Kidney (tissue), 14 donors: ENCODE measurements around the gene CUL3. TPM values are rescaled to one million over a fixed set of nuclear protein-coding genes. Genes with fewer than 3 reads are reported as not detected.
"Not testable (repeated sequence)": the region's sequence is repeated elsewhere in the genome, so short reads cannot be mapped to it uniquely, and the experiment has no call there.

Source experiments
- DNase-seq, 5 donors: peaks; one replicate each; pipeline ENCODE4 v3.0.0-alpha.2; 2013 to 2020
- FAIRE-seq: peaks from 2 replicates; lab custom pipeline; 2012; peaks lifted over from hg19 to GRCh38; lab: Jason Lieb, UNC
- H3K27ac ChIP-seq, 2 donors: one replicate each; pipeline ENCODE4 v1.7.0; 2013; ENCODE audit warnings: low read depth in 2 of 2, low read length in 2 of 2, inconsistent platforms in 1 of 2
- H3K27me3 ChIP-seq: one replicate; pipeline ENCODE4 v1.7.1; 2013; ENCODE audit warnings: low read length, inconsistent platforms; ENCODE audit not compliant: control insufficient read depth, insufficient read depth
- H3K36me3 ChIP-seq, 3 donors: one replicate each; pipeline versions ENCODE4 v1.7.0 to v1.7.1; 2013; ENCODE audit warnings: low read length in 3 of 3, control low read depth in 1 of 3, inconsistent platforms in 1 of 3; ENCODE audit not compliant: insufficient read depth in 3 of 3, control insufficient read depth in 2 of 3
- H3K4me1 ChIP-seq, 3 donors: one replicate each; pipeline versions ENCODE4 v1.7.0 to v1.7.1; 2013; ENCODE audit warnings: low read length in 3 of 3, inconsistent platforms in 1 of 3, low read depth in 1 of 3; ENCODE audit not compliant: control insufficient read depth in 2 of 3, insufficient read depth in 2 of 3
- H3K4me3 ChIP-seq, 3 donors: one replicate each; pipeline versions ENCODE4 v1.7.0 to v1.8.1; 2013; ENCODE audit warnings: low read length in 3 of 3, control low read depth in 1 of 3, inconsistent platforms in 1 of 3
- H3K9ac ChIP-seq, 3 donors: one replicate each; pipeline versions ENCODE4 v1.7.0 to v1.7.1; 2013; ENCODE audit warnings: low read length in 3 of 3, control low read depth in 1 of 3, inconsistent platforms in 1 of 3
- H3K9me3 ChIP-seq, 3 donors: one replicate each; pipeline versions ENCODE4 v1.7.0 to v1.7.1; 2013; ENCODE audit warnings: low read length in 3 of 3, control low read depth in 1 of 3, inconsistent platforms in 1 of 3; ENCODE audit not compliant: control insufficient read depth in 2 of 3, insufficient read depth in 1 of 3
- intact Hi-C: fragments of 100-400 bp; cut with DNase I; formaldehyde crosslinking; loops from one replicate; pipeline ENCODE4 v1.11.1; 2022
- polyA plus RNA-seq: library from polyadenylated mRNA; stranded (reverse); fragments of 350-450 nt; fragmentation: Illumina TruSeq; extraction: RNeasy Lipid Tissue Mini Kit (QIAGEN cat#74804); gene quantifications from one replicate; pipeline ENCODE4 v1.2.3, GENCODE V29; 2014; ENCODE audit warnings: low read depth, low replicate concordance; ENCODE audit not compliant: insufficient read depth
- total RNA-seq: library from RNA; stranded (reverse); fragmentation: NEBNext Ultra II Directional; extraction: Animal tissue kit (Norgen Biotek cat#: 25700); gene quantifications from one replicate; pipeline ENCODE4 v1.2.1, GENCODE V29; 2021
- TF ChIP-seq, protein P1 (sequence below): IDR thresholded peaks from 3 replicates; pipeline ENCODE4 v1.5.1; 2012; ENCODE audit warnings: mild to moderate bottlenecking, moderate library complexity, borderline replicate concordance; ENCODE audit not compliant: insufficient read depth; ENCODE audit errors: extremely low read depth
- donor health status: control.
- donor health status: control.
- donor health status: control.
- donor health status: control.
- donor health status: control.
- donor health status: DM: yes; HTN: yes; CAD: no.
- donor health status: Normal renal cell carcinoma (clear cell type).

The CUL3 gene
- total and polyA plus RNA-seq, 2 donors from 2014 or later, result 78.5 to 81.2 TPM

DNA sequence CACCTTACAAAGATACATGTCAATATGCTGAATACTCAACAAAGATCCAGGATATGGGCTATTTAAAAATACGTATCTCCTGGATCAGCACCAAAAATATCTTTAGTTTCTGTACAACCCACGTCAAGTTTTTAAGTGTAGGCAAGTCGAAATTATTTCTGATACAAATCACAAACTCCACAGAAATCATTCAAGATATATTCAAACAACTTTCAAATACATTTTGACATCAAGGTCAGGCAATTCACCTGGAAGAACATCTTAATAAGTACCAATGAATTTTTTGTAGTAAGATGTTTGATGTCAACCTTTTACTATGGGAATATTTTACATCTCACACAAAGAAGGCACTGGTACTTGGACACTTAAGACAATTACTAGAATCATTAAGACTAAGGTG is 86.2 kb downstream of the CUL3 start:
- no peak for FAIRE-seq
- Histone ChIP-seq H3K27ac (no peak overlapping the region), H3K9ac (no peak overlapping the region), H3K27me3 (no peaks in the 10 kb centered on the region), H3K36me3 (peaks cover 9 to 22% (median 13%) of the 10 kb centered on the region in 3 donors), H3K4me3 (no peak overlapping the region), H3K4me1 (no peaks in the 10 kb centered on the region), H3K9me3 (no peaks in the 10 kb centered on the region)
- TF ChIP-seq, protein P1, sequence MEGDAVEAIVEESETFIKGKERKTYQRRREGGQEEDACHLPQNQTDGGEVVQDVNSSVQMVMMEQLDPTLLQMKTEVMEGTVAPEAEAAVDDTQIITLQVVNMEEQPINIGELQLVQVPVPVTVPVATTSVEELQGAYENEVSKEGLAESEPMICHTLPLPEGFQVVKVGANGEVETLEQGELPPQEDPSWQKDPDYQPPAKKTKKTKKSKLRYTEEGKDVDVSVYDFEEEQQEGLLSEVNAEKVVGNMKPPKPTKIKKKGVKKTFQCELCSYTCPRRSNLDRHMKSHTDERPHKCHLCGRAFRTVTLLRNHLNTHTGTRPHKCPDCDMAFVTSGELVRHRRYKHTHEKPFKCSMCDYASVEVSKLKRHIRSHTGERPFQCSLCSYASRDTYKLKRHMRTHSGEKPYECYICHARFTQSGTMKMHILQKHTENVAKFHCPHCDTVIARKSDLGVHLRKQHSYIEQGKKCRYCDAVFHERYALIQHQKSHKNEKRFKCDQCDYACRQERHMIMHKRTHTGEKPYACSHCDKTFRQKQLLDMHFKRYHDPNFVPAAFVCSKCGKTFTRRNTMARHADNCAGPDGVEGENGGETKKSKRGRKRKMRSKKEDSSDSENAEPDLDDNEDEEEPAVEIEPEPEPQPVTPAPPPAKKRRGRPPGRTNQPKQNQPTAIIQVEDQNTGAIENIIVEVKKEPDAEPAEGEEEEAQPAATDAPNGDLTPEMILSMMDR, result no peak
- DNase-seq, result no peak
- intact Hi-C loops, result no loop called here

DNA sequence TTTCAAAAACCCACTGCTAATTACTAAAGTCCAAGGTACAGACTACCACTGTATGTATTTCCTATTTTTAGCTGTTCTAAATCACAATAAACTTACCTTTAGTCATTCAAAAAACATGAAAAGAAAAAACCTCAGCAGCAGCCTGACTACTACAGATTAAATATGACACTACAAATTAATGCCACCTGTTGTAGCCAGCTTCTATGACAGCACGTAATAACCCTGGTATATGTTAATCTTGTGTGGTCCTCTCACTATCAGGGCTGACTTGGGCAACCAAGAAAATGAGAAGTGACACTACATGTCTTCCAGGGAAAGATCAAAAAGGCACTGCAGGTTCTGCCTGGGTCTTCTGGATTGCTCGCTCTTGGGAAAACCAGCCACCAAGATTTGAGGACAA is 92.6 kb downstream of the CUL3 start:
- DNase-seq, result no peak
- Histone ChIP-seq H3K9ac (no peak overlapping the region), H3K4me1 (no peaks in the 10 kb centered on the region), H3K36me3 (peaks cover 0 to 7% (median 5%) of the 10 kb centered on the region in 3 donors), H3K9me3 (no peaks in the 10 kb centered on the region), H3K27me3 (no peaks in the 10 kb centered on the region), H3K27ac (no peak overlapping the region), H3K4me3 (no peak overlapping the region)
- intact Hi-C loops, result no loop called here
- TF ChIP-seq, protein P1, result no peak
- FAIRE-seq, result no peak

DNA sequence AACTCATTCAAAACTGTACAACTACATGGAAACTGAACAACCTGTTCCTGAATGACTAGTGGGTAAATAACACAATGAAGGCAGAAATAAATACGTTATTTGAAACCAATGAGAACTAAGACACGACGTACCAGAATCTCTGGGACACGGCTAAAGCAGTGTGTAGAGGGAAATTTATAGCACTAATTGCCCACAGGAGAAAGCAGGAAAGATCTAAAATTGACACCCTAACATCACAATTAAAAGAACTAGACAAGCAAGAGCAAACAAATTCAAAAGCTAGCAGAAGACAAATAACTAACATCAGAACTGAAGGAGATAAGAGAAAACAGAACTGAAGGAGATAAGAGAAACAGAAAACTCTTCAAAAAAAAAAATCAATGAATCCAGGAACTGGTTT is 97.2 kb downstream of the CUL3 start:
- H3K27me3 ChIP-seq, H3K4me3 ChIP-seq, H3K9ac ChIP-seq, H3K9me3 ChIP-seq, DNase-seq, H3K36me3 ChIP-seq, H3K27ac ChIP-seq, intact Hi-C loops, H3K4me1 ChIP-seq, FAIRE-seq: not testable (repeated sequence)

DNA sequence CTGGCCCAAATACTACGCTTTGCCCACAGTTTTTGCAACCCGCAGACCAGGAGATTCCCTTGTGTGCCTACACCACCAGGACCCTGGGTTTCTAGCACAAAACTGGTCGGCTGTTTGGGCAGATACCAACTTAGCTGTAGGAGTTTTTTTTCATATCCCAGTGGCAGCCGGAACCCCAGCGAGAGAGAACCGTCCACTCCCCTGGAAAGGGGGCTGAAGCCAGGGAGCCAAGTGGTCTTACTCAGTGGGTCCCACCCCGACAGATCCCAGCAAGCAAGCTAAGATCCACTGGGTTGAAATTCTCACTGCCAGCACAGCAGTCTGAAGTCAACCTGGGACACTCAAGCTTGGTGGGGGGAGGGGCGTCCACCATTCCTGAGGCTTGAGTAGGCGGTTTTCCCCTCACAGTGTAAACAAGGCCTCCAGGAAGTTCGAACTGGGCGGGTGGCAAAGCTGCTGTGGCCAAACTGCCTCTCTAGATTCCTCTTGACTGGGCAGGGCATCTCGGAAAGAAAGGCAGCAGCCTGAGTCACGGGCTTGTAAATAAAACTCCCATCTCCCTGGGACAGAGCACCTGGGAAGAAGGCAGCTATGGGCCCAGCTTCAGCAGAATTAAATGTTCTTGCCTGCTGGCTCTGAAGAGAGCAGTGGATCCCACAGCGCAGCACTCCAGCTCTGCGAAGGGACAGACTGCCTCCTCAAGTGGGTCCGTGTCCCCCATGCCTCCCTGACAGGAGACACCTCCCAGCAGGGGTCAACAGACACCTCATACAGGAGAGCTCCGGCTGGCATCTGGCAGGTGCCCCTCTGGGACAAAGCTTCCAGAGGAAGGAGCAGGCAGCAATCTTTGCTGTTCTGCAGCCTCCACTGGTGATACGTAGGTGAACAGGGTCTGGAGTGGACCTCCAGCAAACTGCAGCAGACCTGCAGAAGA is 99.8 kb downstream of the CUL3 start:
- FAIRE-seq, H3K36me3 ChIP-seq, H3K9me3 ChIP-seq, H3K9ac ChIP-seq, H3K4me3 ChIP-seq, intact Hi-C loops, H3K27me3 ChIP-seq, H3K4me1 ChIP-seq: not testable (repeated sequence)
- peak overlapping the region; percentile 37 to 51 for H3K27ac ChIP-seq
- DNase-seq, result peak; percentile 57 to 95 (median 73)
